DND-41 (cell line): ENCODE results near the gene BOD1L1.

Experiments used
- CTCF ChIP-seq: IDR thresholded peaks from 2 replicates; pipeline ENCODE4 v1.5.1; 2012; ENCODE audit warnings: borderline replicate concordance, low read length, moderate library complexity, mild to moderate bottlenecking; ENCODE audit not compliant: poor library complexity, severe bottlenecking; ENCODE audit errors: extremely low read depth
- EZH2 ChIP-seq: IDR thresholded peaks from 3 replicates; pipeline ENCODE4 v1.6.1; 2012; ENCODE audit warnings: borderline replicate concordance, low read depth, mild to moderate bottlenecking, moderate library complexity, low read length, inconsistent platforms; ENCODE audit not compliant: severe bottlenecking

- TF ChIP-seq CTCF (peak; percentile 3), EZH2 (no peak)
These were observed 333 bp downstream of the BOD1L1 start for GRCh38 chr4:13627178-13627605.
